HepG2 (cell line): ENCODE results near the gene SIT1. TPM values are rescaled to one million over a fixed set of nuclear protein-coding genes. Genes with fewer than 3 reads are reported as not detected.

Experiments used
- ADNP ChIP-seq: sonication (generic); formaldehyde crosslinking; IDR thresholded peaks from 2 replicates; pipeline ENCODE4 v1.4.0; 2020; ENCODE audit warnings: missing genetic modification reagents
- ATF7 ChIP-seq, 2 experiments: fragments of 450-650 bp in 1 of 2; sonication (generic) in 1 of 2; formaldehyde crosslinking in 1 of 2; IDR thresholded peaks; 2 replicates each; pipeline versions ENCODE4 v1.4.0 to v1.6.1; 2016 to 2020; ENCODE audit warnings: antibody characterized with exemption in 1 of 2, mild to moderate bottlenecking in 1 of 2, missing genetic modification reagents in 1 of 2
- CBX1 ChIP-seq: IDR thresholded peaks from one replicate; pipeline ENCODE4 v1.6.1; 2016; ENCODE audit warnings: antibody characterized with exemption, low read depth
- ELF4 ChIP-seq: sonication (generic); formaldehyde crosslinking; IDR thresholded peaks from 2 replicates; pipeline ENCODE4 v1.5.0; 2020; ENCODE audit warnings: missing genetic modification reagents, mild to moderate bottlenecking, moderate library complexity, borderline replicate concordance
- GABPA ChIP-seq, 2 experiments: IDR thresholded peaks; 2 replicates each; pipeline ENCODE4 v1.6.1; 2011 to 2016; ENCODE audit warnings: low read depth in 2 of 2, low read length in 1 of 2, missing biosample characterization in 1 of 2, missing genetic modification characterization in 1 of 2
- KDM1A ChIP-seq: IDR thresholded peaks from 2 replicates; pipeline ENCODE4 v1.6.1; 2016; ENCODE audit warnings: missing compliant biosample characterization
- MTF1 ChIP-seq: sonication (generic); formaldehyde crosslinking; IDR thresholded peaks from 2 replicates; pipeline ENCODE4 v1.5.0; 2020; ENCODE audit warnings: missing genetic modification reagents
- PHF21A ChIP-seq: sonication (generic); formaldehyde crosslinking; IDR thresholded peaks from 2 replicates; pipeline ENCODE4 v1.5.0; 2020; ENCODE audit warnings: mild to moderate bottlenecking, missing genetic modification reagents
- RARA ChIP-seq: IDR thresholded peaks from 2 replicates; pipeline ENCODE4 v1.6.1; 2016; ENCODE audit warnings: missing genetic modification reagents, missing compliant biosample characterization
- RBM22 ChIP-seq: fragments of 200-400 bp; formaldehyde crosslinking; optimal IDR thresholded peaks from 2 replicates; pipeline ENCODE3; 2017; ENCODE audit warnings: mild to moderate bottlenecking, low read length, moderate library complexity
- ZBED4 ChIP-seq: sonication (generic); formaldehyde crosslinking; IDR thresholded peaks from 2 replicates; pipeline ENCODE4 v1.4.0; 2020; ENCODE audit warnings: missing genetic modification reagents, borderline replicate concordance
- ZFY ChIP-seq: sonication (generic); formaldehyde crosslinking; IDR thresholded peaks from 2 replicates; pipeline ENCODE4 v1.4.0; 2020; ENCODE audit warnings: missing genetic modification reagents
- ZNF30 ChIP-seq: sonication (generic); formaldehyde crosslinking; IDR thresholded peaks from 2 replicates; pipeline ENCODE4 v1.5.0; 2020; ENCODE audit warnings: mild to moderate bottlenecking, missing genetic modification reagents
- ZNF503 ChIP-seq: sonication (generic); formaldehyde crosslinking; IDR thresholded peaks from 2 replicates; pipeline ENCODE4 v1.4.0; 2020; ENCODE audit warnings: missing genetic modification reagents
- ZNF543 ChIP-seq: sonication (generic); formaldehyde crosslinking; IDR thresholded peaks from 2 replicates; pipeline ENCODE4 v1.4.0; 2020; ENCODE audit warnings: mild to moderate bottlenecking, missing genetic modification reagents
- ZNF687 ChIP-seq: sonication (generic); formaldehyde crosslinking; IDR thresholded peaks from 2 replicates; pipeline ENCODE4 v1.5.1; 2020; ENCODE audit warnings: mild to moderate bottlenecking, missing genetic modification reagents, moderate library complexity
- polyA plus RNA-seq, 8 experiments: library from polyadenylated mRNA; depleted of rRNA in 3 of 8; stranded (reverse) in 7 of 8; unstranded in 1 of 8; fragments of >200 nt; fragmentation: Illumina TruSeq in 4 of 8; extraction: Trizol in 4 of 8; gene quantifications; 2 replicates each; pipeline versions ENCODE4 v1.2.1 to v1.2.3, GENCODE V29; 2011 to 2016; ENCODE audit warnings: low read depth in 4 of 8, missing spikeins in 1 of 8, mixed read lengths in 1 of 8; ENCODE audit not compliant: insufficient read depth in 1 of 8
- total RNA-seq, 5 experiments: library from RNA; depleted of rRNA; stranded (reverse); fragments of >200 nt; fragmentation: Illumina TruSeq; extraction: Trizol; gene quantifications; 2 replicates each; pipeline ENCODE4 v1.2.3, GENCODE V29; 2016; ENCODE audit warnings: low read depth in 1 of 5
- TF ChIP-seq, protein P1 (sequence below): sonication (generic); formaldehyde crosslinking; IDR thresholded peaks from 2 replicates; pipeline ENCODE4 v1.4.0; 2020; ENCODE audit warnings: missing genetic modification reagents, borderline replicate concordance

SIT1 gene
- total and polyA plus RNA-seq, 2 of the 13 experiments (the other 11 are each of a cell fraction or from before 2014, with no cell fraction given): 0.09 to 6.7 TPM

DNA sequence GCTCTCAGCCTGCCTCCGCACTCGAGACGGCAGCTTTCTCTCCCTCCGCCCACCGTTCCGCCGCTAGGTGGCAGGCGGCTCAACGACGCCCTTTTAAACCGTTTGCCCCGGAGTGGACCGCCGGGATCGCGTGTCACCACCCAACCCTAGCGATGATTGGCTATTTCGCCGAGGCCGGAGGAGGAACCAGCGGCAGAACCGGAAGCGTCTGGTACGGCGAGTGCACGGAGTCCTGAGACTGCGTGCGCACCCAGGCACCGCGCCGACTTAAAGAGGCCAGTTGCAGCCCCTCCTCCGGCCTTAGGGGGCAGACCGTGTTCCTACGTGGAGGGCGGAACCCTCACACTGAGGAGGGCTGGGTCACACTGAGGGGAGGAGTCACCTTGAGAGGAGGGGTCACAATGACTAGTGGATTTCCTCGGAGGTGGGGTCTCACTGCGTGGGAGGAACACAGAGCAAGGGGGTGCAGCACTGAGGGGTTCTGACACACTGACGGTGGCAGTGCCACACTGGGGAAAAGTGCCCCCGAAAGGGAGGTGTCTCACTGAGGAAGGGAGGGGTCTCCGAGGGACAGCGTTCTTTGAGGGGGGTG lies 46.6 kb downstream of the SIT1 start (continued):
- TF ChIP-seq, protein P1, sequence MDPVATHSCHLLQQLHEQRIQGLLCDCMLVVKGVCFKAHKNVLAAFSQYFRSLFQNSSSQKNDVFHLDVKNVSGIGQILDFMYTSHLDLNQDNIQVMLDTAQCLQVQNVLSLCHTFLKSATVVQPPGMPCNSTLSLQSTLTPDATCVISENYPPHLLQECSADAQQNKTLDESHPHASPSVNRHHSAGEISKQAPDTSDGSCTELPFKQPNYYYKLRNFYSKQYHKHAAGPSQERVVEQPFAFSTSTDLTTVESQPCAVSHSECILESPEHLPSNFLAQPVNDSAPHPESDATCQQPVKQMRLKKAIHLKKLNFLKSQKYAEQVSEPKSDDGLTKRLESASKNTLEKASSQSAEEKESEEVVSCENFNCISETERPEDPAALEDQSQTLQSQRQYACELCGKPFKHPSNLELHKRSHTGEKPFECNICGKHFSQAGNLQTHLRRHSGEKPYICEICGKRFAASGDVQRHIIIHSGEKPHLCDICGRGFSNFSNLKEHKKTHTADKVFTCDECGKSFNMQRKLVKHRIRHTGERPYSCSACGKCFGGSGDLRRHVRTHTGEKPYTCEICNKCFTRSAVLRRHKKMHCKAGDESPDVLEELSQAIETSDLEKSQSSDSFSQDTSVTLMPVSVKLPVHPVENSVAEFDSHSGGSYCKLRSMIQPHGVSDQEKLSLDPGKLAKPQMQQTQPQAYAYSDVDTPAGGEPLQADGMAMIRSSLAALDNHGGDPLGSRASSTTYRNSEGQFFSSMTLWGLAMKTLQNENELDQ (CRISPR knock-in tag): no peak
- peak; percentile 58; the same call in 1 of the 2 replicates for TF ChIP-seq ZNF543 (CRISPR knock-in tag)
- TF ChIP-seq KDM1A: no peak
- peak; percentile 54 for TF ChIP-seq RARA (CRISPR knock-in tag)
- TF ChIP-seq ZNF687 (CRISPR knock-in tag): peak; percentile 92
- TF ChIP-seq MTF1 (CRISPR knock-in tag): no peak
- TF ChIP-seq ZNF503 (CRISPR knock-in tag): no peak
- no peak for TF ChIP-seq ZNF30
- no peak for TF ChIP-seq RBM22
- TF ChIP-seq PHF21A (CRISPR knock-in tag): no peak; the same call in 1 of the 2 replicates
- no peak for TF ChIP-seq ELF4 (CRISPR knock-in tag)
- TF ChIP-seq GABPA (IDR thresholded peaks at IDR 0.05; ENCODE audit: low read depth, low read length): peak; percentile 66
- TF ChIP-seq GABPA (CRISPR knock-in tag; IDR thresholded peaks at IDR 0.05; ENCODE audit: low read depth): peak; percentile 90
- no peak for TF ChIP-seq ADNP (CRISPR knock-in tag)
- peak; percentile 60; the same call in 1 of the 2 replicates for TF ChIP-seq ZBED4 (CRISPR knock-in tag)
- peak; percentile 73; the same call in 1 of the 2 replicates for TF ChIP-seq ZFY (CRISPR knock-in tag)
- no peak for TF ChIP-seq ATF7 (IDR thresholded peaks at IDR 0.05)
- TF ChIP-seq ATF7 (CRISPR knock-in tag; IDR thresholded peaks at IDR 0.05): no peak
- peak; percentile 70 for TF ChIP-seq CBX1
